ENCODE results near the gene F13A1.
A peak's percentile ranks its signal among the peaks of the same experiment; 100 is the strongest.
"Not testable (repeated sequence)": the region's sequence is repeated elsewhere in the genome, so short reads cannot be mapped to it uniquely, and the experiment has no call there.

The F13A1 gene

DNA sequence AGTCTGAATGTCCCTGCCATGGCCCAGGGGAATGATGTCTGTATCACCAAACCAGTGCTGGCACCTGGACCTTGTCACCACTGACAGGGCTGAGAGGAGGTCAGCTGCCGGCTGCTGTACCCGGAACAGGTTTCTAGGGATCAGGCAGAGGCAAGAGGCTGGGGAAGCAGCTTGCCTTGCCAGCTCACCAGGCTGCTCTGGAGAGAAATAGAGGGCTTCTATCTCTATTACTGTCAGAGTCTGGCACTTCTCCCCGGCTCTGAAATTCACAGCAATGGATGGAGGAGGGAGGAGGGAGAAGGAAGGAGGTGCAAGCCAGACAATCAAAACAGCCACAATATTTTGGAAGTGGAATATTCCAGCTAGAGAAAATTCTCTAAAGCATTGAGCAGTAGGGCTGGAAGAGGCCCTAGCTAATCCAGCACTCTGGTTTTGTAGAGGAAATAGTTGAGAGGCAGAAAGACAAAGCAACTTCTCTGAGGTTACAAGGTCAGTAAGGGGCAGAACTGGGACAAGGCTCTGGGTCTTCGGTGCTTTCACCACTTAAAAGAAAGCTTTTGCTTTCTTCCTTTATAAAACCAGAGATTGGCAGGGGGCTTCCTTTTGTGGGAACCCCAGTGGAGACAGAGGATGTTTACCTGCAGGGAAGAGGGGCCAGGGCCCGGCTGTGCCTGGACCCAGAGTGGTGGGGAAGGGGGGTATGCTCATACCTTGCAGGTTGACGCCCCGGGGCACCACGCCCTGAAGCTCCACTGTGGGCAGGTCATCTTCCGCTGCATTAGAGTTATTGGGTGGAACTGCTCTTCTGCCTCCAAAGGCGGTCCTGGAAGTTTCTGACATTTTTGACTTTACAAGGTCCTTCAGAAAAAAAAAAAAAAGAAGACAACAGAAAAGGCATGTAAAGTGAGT, 2.4 kb downstream of the F13A1 start:
- DNase-seq = no peak

- no peak for DNase-seq
Measured at GRCh38 chr6:6317386-6317785, 3.1 kb downstream of the F13A1 start.

GRCh38 chr6:6315660-6316059, 4.8 kb downstream of the F13A1 start:
- DNase-seq = peak; percentile 68

- no peak for DNase-seq
Measured at GRCh38 chr6:6314596-6314995, 5.9 kb downstream of the F13A1 start.

- DNase-seq = no peak
Measured at GRCh38 chr6:6312901-6313441, 7.5 kb downstream of the F13A1 start.

DNA sequence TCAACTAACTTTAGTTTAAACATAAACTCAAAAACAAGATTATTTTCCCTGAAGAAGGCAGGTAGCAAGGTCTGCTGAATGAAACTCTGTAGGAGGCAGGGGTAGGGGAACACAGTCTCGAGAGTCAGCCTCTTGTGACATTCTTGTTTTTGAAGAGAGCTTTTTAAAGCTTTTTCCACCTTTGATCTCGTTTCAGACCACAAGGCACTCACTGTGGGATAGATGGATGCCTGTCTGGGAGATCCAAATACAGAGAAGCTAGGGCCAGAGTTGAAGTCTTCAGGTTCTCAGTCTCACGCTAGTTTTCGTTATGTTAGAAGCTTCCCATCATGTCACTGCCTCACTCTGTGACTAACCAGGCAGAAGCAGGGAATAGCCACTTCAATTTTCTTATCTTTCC, 14.9 kb downstream of the F13A1 start:
- DNase-seq = no peak

DNA sequence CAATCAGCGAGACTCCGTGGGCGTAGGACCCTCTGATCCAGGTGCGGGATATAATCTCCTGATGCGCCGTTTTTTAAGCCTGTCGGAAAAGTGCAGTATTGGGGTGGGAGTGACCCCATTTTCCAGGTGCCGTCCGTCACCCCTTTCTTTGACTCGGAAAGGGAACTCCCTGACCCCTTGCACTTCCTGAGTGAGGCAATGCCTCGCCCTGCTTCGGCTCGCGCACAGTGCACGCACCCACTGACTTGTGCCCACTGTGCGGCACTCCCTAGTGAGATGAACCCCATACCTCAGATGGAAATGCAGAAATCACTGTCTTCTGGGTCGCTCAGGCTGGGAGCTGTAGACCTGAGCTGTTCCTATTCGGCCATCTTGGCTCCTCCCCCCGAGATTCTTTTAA, 20.1 kb downstream of the F13A1 start:
- DNase-seq = not testable (repeated sequence)

GRCh38 chr6:6293317-6293716, 27.1 kb downstream of the F13A1 start:
- DNase-seq = no peak

DNA sequence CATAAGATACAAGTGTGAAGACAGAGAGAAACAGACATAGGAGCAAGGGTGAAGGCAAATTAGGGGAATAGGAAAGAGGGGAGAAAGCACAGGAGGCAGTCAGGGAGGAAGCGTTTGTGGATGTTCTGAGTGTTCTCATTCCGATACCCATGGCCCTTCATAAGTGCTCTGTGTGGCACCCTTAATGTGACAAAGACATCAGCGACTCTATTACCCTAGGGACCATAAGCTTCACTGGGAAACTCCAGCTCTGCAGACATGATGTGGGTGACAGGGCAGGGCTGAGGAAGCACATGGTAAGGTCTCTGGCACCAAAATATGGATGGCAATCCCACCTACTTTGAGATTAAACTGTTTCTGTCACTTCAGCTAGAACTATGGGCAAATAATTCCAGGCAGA, 33.0 kb downstream of the F13A1 start:
- DNase-seq = no peak

DNA sequence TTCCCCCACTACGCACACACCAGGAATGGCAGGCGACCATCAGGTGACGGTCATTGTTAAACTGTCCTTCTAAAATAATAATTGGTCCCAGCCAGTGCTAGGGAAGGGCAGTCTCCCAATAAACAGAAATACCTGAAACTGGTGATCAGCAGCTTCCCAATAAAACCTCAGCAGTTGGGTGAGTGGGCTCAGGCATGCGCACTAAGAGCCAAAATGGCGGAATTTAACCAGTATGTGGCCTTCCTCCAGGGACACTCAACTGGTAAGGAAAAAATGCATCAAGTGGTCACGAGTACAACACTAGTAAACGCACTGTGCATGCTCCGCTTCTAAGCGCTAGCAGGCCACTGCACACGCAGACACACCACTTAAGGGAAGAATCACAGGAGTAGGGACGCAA, 34.8 kb downstream of the F13A1 start:
- no peak for DNase-seq

DNA sequence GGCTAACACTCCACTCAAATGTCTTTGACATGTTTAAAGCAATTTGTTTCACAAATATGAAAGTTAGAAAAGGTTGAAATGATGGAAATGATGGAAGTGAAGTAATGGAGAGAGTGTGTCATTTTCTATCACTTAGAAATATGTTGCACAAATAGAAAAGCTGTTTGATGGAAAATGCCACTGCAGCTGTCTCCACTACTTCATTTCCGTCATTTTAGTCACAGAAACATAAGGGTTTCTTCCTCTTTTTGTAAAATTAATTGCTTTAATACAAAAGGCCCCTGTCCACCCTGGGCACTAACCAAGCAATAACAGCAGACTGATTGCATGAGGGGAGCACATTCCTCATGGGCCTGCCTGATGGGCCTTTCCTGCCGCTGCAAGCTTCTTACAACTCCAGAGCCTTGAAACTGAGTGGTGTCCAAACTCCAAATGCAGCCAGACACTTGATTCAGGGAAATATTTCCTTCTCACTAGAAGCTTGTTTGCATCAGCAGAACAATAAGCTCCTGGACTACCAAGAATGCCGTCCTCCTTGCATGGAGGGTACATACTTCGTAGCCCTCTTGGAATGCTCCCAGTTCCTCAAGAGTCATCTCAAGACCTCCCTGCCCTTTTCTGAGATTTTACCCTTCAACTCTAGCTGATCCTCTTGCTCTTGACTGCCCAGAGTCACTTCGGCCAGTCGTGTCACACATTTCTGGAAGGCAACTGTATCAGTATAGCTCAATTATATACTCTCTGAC, 36.1 kb downstream of the F13A1 start:
- no peak for DNase-seq

DNA sequence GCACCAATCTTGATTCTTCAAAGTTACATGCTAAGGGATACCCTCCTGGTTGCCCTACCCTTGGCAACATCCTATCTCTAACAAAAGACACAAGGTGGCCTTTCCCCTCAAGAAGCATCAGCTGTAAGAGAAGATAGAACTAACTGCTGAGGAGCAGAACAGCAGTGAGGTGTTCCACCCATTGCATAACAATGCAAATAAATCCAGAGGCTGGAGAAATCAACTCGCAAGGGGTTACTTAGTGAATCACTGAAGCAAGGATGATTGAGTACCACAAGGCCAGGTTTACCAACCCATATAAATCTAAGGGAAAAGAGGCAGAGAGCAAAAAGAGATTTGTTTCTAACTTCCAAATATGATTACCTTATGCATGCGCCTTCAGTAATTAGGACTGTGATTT, 36.7 kb downstream of the F13A1 start:
- DNase-seq = no peak

- DNase-seq = no peak
Measured at GRCh38 chr6:6282716-6283115, 37.7 kb downstream of the F13A1 start.

- DNase-seq = no peak
Measured at GRCh38 chr6:6277413-6277812, 43.0 kb downstream of the F13A1 start.

DNA sequence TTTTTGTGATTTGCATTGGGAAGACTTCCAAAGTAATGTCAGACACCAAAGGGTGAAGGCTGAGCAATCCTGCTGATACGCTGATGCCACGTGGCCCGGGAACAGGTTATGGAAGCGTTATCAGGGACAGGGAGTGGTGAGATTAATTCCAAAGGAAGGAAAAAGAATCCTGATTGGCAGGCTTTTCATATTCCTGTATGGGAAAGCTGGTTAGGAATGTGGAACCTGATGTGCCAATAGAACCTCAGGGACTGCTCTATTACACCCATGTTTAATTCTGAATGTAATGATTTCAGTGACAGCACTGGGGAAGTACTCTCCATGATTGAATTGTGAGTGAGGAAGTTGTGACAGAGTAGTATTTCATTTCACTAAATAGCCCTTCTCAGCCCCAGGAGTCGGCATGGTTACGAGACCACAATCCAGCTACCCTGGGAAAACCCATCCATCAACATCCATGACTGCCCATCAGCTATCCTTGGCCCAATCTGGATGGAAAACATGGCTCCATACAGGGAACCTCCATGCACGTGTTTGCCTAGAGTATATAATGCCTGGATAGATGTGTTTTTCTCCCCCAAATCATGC, 49.4 kb downstream of the F13A1 start:
- no peak for DNase-seq

- DNase-seq = no peak
Measured at GRCh38 chr6:6260196-6260722, 60.2 kb downstream of the F13A1 start.

- DNase-seq = no peak
Measured at GRCh38 chr6:6256886-6257285, 63.6 kb downstream of the F13A1 start.

- DNase-seq = no peak
Measured at GRCh38 chr6:6256259-6256658, 64.2 kb downstream of the F13A1 start.

DNA sequence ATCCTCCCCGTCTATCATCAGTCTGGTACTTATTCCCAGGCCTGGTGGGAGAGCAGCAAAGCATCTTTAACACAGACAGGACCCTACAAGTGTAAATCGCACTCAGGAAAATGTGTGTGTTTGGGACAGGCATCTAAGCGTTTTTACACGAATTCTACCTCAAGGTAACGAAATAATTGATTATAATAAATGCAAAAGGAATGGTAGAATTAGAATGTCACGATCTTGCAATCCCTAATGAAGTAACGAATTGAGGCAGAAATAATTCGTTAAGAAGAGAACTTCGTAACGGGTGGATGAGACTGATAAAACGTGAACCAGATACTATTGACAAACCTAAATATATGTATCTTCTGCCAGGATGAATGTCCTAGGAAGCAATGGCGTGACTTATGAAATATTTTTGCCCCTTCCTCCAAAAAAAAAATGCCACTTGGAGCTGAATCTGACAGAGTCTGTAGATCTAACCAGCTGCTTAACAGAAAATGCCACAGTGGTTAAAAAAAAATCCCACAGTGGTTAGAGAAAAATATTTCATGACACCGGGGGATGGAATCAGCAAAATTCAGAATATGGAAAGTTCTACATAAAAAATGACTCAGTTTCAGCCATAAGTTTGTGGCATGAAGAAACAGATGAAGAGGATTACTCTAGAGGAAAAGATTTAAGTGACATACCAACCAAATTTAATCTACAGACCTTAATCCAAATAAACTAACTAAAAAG, 68.7 kb downstream of the F13A1 start:
- no peak for DNase-seq

DNA sequence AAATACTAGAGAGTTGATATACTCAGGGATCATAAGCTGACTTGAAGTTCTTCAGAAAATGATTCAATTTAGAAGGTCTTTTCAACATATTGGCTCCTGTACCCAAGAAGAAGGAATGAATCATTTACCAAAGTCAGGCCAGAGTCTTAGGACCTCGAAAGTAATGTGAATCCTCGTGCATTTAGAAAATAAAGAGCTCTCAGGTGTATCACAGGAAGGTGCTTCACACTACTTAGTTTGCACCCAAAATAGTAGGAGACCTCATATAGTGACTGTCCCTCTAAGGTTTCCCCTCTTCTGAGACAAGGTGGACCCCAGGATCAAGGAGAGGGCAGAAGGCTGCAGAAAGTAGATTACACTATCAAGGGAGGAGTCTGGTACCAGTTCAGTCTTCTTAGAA, 71.8 kb downstream of the F13A1 start:
- DNase-seq = no peak

- no peak for DNase-seq
Measured at GRCh38 chr6:6246544-6246943, 73.9 kb downstream of the F13A1 start.

DNA sequence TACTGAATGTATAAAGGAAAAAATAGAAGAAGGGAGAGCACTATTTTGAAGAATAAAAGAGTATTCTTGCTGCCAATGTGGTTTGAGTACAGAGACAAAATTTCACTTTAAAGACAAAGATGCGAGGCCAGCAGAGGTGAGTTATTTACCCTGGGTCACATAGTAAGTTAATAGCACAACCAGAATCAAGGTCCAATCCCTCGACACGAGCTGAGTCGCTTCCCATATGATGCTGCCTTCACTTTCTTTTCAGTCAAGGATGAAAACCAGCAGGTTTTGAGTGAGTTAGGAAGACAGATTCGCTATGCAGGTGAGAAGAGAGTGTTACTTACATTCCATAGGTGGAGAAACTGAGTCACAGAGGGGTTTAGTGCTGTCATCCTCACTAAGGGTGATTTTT, 75.8 kb downstream of the F13A1 start:
- no peak for DNase-seq

GRCh38 chr6:6243846-6244245, 76.6 kb downstream of the F13A1 start:
- DNase-seq = no peak
